GM12878 (cell line): ENCODE measurements around the gene CASP3. TPM values are rescaled to one million over a fixed set of nuclear protein-coding genes. Genes with fewer than 3 reads are reported as not detected.

Experiments
- ASH2L ChIP-seq: fragments of 300-600, 200-600 bp; sonication (generic); IDR thresholded peaks from 2 replicates; pipeline ENCODE4 v1.6.1; 2017; ENCODE audit warnings: low read depth, mild to moderate bottlenecking, borderline replicate concordance
- CHD4 ChIP-seq: fragments of 200-600 bp; sonication (generic); IDR thresholded peaks from 2 replicates; pipeline ENCODE4 v1.6.1; 2016; ENCODE audit warnings: mild to moderate bottlenecking
- NFXL1 ChIP-seq: fragments of 450-650 bp; IDR thresholded peaks from 2 replicates; pipeline ENCODE4 v1.6.1; 2017; ENCODE audit warnings: antibody characterized with exemption, mild to moderate bottlenecking, borderline replicate concordance
- SRF ChIP-seq, 2 experiments: IDR thresholded peaks; 2 replicates each; pipeline ENCODE4 v1.6.1; 2011; ENCODE audit warnings: low read depth in 2 of 2, low read length in 2 of 2, mild to moderate bottlenecking in 1 of 2, moderate library complexity in 1 of 2
- TCF3 ChIP-seq: IDR thresholded peaks from 2 replicates; pipeline ENCODE4 v1.6.1; 2012; ENCODE audit warnings: low read depth, mild to moderate bottlenecking, low read length, borderline replicate concordance; ENCODE audit not compliant: insufficient read depth
- polyA plus RNA-seq, 11 experiments: library from polyadenylated mRNA; depleted of rRNA in 4 of 11; unstranded in 6 of 11; stranded (reverse) in 5 of 11; fragments of >200 nt; fragmentation: Nextera tagmentation in 4 of 11; fragmentation: Illumina TruSeq in 1 of 11; extraction: Ambion mirVana in 4 of 11; extraction: Trizol in 1 of 11; gene quantifications; 1 replicate in 1 of 11; 2 replicates in 10 of 11; pipeline versions ENCODE4 v1.2.1 to v1.2.3, GENCODE V29; 2011 to 2016; ENCODE audit warnings: inconsistent platforms in 2 of 11, missing spikeins in 2 of 11, low read depth in 1 of 11
- total RNA-seq, 4 experiments: library from RNA; depleted of rRNA in 3 of 4; stranded (reverse); fragments of >200 nt in 3 of 4; fragmentation: Illumina TruSeq in 1 of 4; extraction: Trizol in 1 of 4; gene quantifications; 2 replicates each; pipeline versions ENCODE4 v1.2.1 to v1.2.3, GENCODE V29; 2013 to 2021
- TF ChIP-seq, protein P1 (sequence below): fragments of 450-650 bp; formaldehyde crosslinking; IDR thresholded peaks from 2 replicates; pipeline ENCODE4 v1.4.0; 2020; ENCODE audit warnings: mild to moderate bottlenecking, moderate library complexity
- TF ChIP-seq, protein P2 (sequence below): IDR thresholded peaks from 2 replicates; pipeline ENCODE4 v1.6.1; 2012; ENCODE audit warnings: low read depth, low read length, improper control_type of control experiment
- TF ChIP-seq, protein P3 (sequence below): fragments of 450-650 bp; IDR thresholded peaks from 2 replicates; pipeline ENCODE4 v1.6.1; 2017; ENCODE audit warnings: antibody characterized with exemption, mild to moderate bottlenecking, moderate library complexity

CASP3 gene
- total and polyA plus RNA-seq, 10 of the 15 experiments (the other 5 are each of a cell fraction or from before 2014, with no cell fraction given) = 50.0 to 194 (median 74.4) TPM

DNA sequence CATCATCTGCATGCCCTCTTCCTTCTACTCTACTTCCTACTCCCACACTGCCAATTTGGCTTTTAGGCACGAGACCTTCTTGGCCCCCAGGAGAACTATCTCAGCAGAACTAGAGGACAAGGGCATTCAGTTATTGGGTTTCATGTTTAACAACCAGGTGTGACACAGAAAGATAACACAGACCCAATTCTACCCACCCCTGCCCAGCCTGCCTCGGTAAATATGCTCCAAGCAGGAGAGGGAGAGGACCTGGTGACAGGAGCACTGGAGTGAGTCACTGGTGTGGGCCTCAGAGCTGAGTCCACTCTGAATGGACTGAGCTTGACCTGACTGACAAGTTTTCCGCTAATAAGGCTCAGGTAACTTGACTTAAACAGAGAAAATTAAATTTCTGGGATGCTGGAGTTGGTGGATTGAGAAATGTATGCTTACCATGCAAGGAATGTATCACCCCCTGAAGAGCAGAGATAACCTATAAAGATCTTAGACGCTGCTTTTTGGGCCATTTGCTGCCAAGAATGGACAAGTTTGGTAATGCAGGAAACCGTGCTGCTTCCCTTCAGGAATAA lies 52.5 kb downstream of the CASP3 start (continued):
- TF ChIP-seq, protein P1, sequence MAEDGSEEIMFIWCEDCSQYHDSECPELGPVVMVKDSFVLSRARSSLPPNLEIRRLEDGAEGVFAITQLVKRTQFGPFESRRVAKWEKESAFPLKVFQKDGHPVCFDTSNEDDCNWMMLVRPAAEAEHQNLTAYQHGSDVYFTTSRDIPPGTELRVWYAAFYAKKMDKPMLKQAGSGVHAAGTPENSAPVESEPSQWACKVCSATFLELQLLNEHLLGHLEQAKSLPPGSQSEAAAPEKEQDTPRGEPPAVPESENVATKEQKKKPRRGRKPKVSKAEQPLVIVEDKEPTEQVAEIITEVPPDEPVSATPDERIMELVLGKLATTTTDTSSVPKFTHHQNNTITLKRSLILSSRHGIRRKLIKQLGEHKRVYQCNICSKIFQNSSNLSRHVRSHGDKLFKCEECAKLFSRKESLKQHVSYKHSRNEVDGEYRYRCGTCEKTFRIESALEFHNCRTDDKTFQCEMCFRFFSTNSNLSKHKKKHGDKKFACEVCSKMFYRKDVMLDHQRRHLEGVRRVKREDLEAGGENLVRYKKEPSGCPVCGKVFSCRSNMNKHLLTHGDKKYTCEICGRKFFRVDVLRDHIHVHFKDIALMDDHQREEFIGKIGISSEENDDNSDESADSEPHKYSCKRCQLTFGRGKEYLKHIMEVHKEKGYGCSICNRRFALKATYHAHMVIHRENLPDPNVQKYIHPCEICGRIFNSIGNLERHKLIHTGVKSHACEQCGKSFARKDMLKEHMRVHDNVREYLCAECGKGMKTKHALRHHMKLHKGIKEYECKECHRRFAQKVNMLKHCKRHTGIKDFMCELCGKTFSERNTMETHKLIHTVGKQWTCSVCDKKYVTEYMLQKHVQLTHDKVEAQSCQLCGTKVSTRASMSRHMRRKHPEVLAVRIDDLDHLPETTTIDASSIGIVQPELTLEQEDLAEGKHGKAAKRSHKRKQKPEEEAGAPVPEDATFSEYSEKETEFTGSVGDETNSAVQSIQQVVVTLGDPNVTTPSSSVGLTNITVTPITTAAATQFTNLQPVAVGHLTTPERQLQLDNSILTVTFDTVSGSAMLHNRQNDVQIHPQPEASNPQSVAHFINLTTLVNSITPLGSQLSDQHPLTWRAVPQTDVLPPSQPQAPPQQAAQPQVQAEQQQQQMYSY (CRISPR knock-in tag) = no peak
- TF ChIP-seq, protein P2, sequence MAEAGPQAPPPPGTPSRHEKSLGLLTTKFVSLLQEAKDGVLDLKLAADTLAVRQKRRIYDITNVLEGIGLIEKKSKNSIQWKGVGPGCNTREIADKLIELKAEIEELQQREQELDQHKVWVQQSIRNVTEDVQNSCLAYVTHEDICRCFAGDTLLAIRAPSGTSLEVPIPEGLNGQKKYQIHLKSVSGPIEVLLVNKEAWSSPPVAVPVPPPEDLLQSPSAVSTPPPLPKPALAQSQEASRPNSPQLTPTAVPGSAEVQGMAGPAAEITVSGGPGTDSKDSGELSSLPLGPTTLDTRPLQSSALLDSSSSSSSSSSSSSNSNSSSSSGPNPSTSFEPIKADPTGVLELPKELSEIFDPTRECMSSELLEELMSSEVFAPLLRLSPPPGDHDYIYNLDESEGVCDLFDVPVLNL = no peak
- no peak for TF ChIP-seq TCF3
- TF ChIP-seq NFXL1 = no peak
- TF ChIP-seq, protein P3, sequence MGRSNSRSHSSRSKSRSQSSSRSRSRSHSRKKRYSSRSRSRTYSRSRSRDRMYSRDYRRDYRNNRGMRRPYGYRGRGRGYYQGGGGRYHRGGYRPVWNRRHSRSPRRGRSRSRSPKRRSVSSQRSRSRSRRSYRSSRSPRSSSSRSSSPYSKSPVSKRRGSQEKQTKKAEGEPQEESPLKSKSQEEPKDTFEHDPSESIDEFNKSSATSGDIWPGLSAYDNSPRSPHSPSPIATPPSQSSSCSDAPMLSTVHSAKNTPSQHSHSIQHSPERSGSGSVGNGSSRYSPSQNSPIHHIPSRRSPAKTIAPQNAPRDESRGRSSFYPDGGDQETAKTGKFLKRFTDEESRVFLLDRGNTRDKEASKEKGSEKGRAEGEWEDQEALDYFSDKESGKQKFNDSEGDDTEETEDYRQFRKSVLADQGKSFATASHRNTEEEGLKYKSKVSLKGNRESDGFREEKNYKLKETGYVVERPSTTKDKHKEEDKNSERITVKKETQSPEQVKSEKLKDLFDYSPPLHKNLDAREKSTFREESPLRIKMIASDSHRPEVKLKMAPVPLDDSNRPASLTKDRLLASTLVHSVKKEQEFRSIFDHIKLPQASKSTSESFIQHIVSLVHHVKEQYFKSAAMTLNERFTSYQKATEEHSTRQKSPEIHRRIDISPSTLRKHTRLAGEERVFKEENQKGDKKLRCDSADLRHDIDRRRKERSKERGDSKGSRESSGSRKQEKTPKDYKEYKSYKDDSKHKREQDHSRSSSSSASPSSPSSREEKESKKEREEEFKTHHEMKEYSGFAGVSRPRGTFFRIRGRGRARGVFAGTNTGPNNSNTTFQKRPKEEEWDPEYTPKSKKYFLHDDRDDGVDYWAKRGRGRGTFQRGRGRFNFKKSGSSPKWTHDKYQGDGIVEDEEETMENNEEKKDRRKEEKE = no peak
- TF ChIP-seq ASH2L = no peak
- TF ChIP-seq SRF (IDR thresholded peaks at IDR 0.05; ENCODE audit: low read depth in 2 of 2, low read length in 2 of 2) = no peak
- no peak for TF ChIP-seq CHD4
